HG02938 (cell line): Measurements from ENCODE around the gene CAV3.

ENCODE experiments used
- ATAC-seq: cut with Tn5 transposase; IDR thresholded peaks from one replicate; pipeline ENCODE4 v1.9.1; 2021; ENCODE audit warnings: mild to moderate bottlenecking, moderate library complexity; ENCODE audit not compliant: unreplicated experiment

CAV3 gene

GRCh38 chr3:8734908-8735307, 1.3 kb downstream of the CAV3 start:
- no peak for ATAC-seq

- no peak for ATAC-seq
Observed at GRCh38 chr3:8736436-8736835, 2.8 kb downstream of the CAV3 start.

- no peak for ATAC-seq
Observed at GRCh38 chr3:8737301-8737700, 3.7 kb downstream of the CAV3 start.

GRCh38 chr3:8737823-8738222, 4.2 kb downstream of the CAV3 start:
- ATAC-seq, result no peak

- ATAC-seq, result no peak
Observed at GRCh38 chr3:8738639-8739038, 5.0 kb downstream of the CAV3 start.

GRCh38 chr3:8739757-8740504, 6.3 kb downstream of the CAV3 start:
- no peak for ATAC-seq

- ATAC-seq, result no peak
Observed at GRCh38 chr3:8741581-8742261, 8.1 kb downstream of the CAV3 start.

GRCh38 chr3:8743021-8743601, 9.5 kb downstream of the CAV3 start:
- no peak for ATAC-seq

- ATAC-seq, result no peak
Observed at GRCh38 chr3:8743911-8744310, 10.3 kb downstream of the CAV3 start.

- ATAC-seq, result no peak
Observed at GRCh38 chr3:8745619-8746370, 12.2 kb downstream of the CAV3 start.

GRCh38 chr3:8746780-8747345, 13.3 kb downstream of the CAV3 start:
- no peak for ATAC-seq

- no peak for ATAC-seq
Observed at GRCh38 chr3:8749316-8749715, 15.7 kb downstream of the CAV3 start.

- no peak for ATAC-seq
Observed at GRCh38 chr3:8752832-8753231, 19.2 kb downstream of the CAV3 start.

- ATAC-seq, result no peak
Observed at GRCh38 chr3:8755097-8755496, 21.5 kb downstream of the CAV3 start.

- ATAC-seq, result no peak
Observed at GRCh38 chr3:8755564-8756237, 22.1 kb downstream of the CAV3 start.

GRCh38 chr3:8756671-8757070, 23.1 kb downstream of the CAV3 start:
- ATAC-seq, result no peak

GRCh38 chr3:8757551-8758518, 24.2 kb downstream of the CAV3 start:
- no peak for ATAC-seq

- ATAC-seq, result no peak
Observed at GRCh38 chr3:8759038-8759707, 25.6 kb downstream of the CAV3 start.

GRCh38 chr3:8760091-8760490, 26.5 kb downstream of the CAV3 start:
- no peak for ATAC-seq
